Measurements from ENCODE around the gene NHS.
"Not testable (repeated sequence)": the region's sequence is repeated elsewhere in the genome, so short reads cannot be mapped to it uniquely, and the experiment has no call there.

NHS gene

GRCh38 chrX:17405225-17405969 lies 30.4 kb downstream of the NHS start:
- no peak for DNase-seq (ENCODE audit: low read depth in 2 of 2)

GRCh38 chrX:17409566-17410290 lies 34.7 kb downstream of the NHS start:
- DNase-seq (ENCODE audit: low read depth in 2 of 2): no peak

GRCh38 chrX:17410651-17411050 lies 35.7 kb downstream of the NHS start:
- DNase-seq (ENCODE audit: low read depth in 2 of 2): no peak

GRCh38 chrX:17411205-17411604 lies 36.2 kb downstream of the NHS start:
- no peak for DNase-seq (ENCODE audit: low read depth in 2 of 2)

- no peak for DNase-seq (ENCODE audit: low read depth in 2 of 2)
Observed at GRCh38 chrX:17412692-17413091, 37.7 kb downstream of the NHS start.

- DNase-seq (ENCODE audit: low read depth in 2 of 2): no peak
Observed at GRCh38 chrX:17413228-17413627, 38.2 kb downstream of the NHS start.

GRCh38 chrX:17414027-17414658 lies 39.1 kb downstream of the NHS start:
- no peak for DNase-seq (ENCODE audit: low read depth in 2 of 2)

- no peak for DNase-seq (ENCODE audit: low read depth in 2 of 2)
Observed at GRCh38 chrX:17414839-17415238, 39.8 kb downstream of the NHS start.

- no peak for DNase-seq (ENCODE audit: low read depth in 2 of 2)
Observed at GRCh38 chrX:17415242-17415810, 40.3 kb downstream of the NHS start.

- no peak for DNase-seq (ENCODE audit: low read depth in 2 of 2)
Observed at GRCh38 chrX:17417372-17417771, 42.4 kb downstream of the NHS start.

GRCh38 chrX:17425136-17425535 lies 50.1 kb downstream of the NHS start:
- no peak for DNase-seq (ENCODE audit: low read depth in 2 of 2)

GRCh38 chrX:17425551-17425950 lies 50.6 kb downstream of the NHS start:
- no peak for DNase-seq (ENCODE audit: low read depth in 2 of 2)

GRCh38 chrX:17431171-17431570 lies 56.2 kb downstream of the NHS start:
- no peak for DNase-seq (ENCODE audit: low read depth in 2 of 2)

- DNase-seq (ENCODE audit: low read depth in 2 of 2): no peak
Observed at GRCh38 chrX:17432158-17432557, 57.2 kb downstream of the NHS start.

- no peak for DNase-seq (ENCODE audit: low read depth in 2 of 2)
Observed at GRCh38 chrX:17433965-17434364, 59.0 kb downstream of the NHS start.

- no peak for DNase-seq (ENCODE audit: low read depth in 2 of 2)
Observed at GRCh38 chrX:17435476-17435875, 60.5 kb downstream of the NHS start.

GRCh38 chrX:17438221-17438620 lies 63.2 kb downstream of the NHS start:
- DNase-seq (ENCODE audit: low read depth in 2 of 2): no peak

GRCh38 chrX:17440258-17440657 lies 65.3 kb downstream of the NHS start:
- no peak for DNase-seq (ENCODE audit: low read depth in 2 of 2)

- no peak for DNase-seq (ENCODE audit: low read depth in 2 of 2)
Observed at GRCh38 chrX:17440836-17441235, 65.8 kb downstream of the NHS start.

- no peak for DNase-seq (ENCODE audit: low read depth in 2 of 2)
Observed at GRCh38 chrX:17441965-17442364, 67.0 kb downstream of the NHS start.

- DNase-seq (ENCODE audit: low read depth in 2 of 2): no peak
Observed at GRCh38 chrX:17442898-17443297, 67.9 kb downstream of the NHS start.

- DNase-seq (ENCODE audit: low read depth in 2 of 2): no peak
Observed at GRCh38 chrX:17443556-17443955, 68.6 kb downstream of the NHS start.

GRCh38 chrX:17446269-17446668 lies 71.3 kb downstream of the NHS start:
- not testable (repeated sequence) for DNase-seq (ENCODE audit: low read depth in 2 of 2)
